Measurements from ENCODE around the gene GPBP1L1.

GRCh38 chr1:45678489-45678888 lies 7.8 kb downstream of the GPBP1L1 start:
- TF ChIP-seq CTCF (IDR thresholded peaks at IDR 0.05) (no peak), POLR2A (IDR thresholded peaks at IDR 0.05) (no peak), EP300 (IDR thresholded peaks at IDR 0.05) (no peak)

All from ovary (tissue), 3 donors.